22Rv1 (cell line): ENCODE measurements around the gene RASA3.

Source experiments
- CTCF ChIP-seq: fragments of 450-650 bp; IDR thresholded peaks from 2 replicates; pipeline ENCODE4 v1.5.1; 2017; ENCODE audit warnings: mild to moderate bottlenecking
- ZFX ChIP-seq: fragments of 450-650 bp; IDR thresholded peaks from 2 replicates; pipeline ENCODE4 v1.6.1; 2017; ENCODE audit warnings: antibody characterized with exemption, borderline replicate concordance

GRCh38 chr13:114044486-114044885, 87.9 kb downstream of the RASA3 start:
- TF ChIP-seq CTCF (no peak), ZFX (no peak)
